Uterus (tissue), 2 donors: ENCODE results near the gene CLMN.

Source experiments
- POLR2A ChIP-seq, 2 donors: fragments of 450-650 bp; IDR thresholded peaks; one replicate each; pipeline ENCODE4 v1.6.1; 2016; ENCODE audit warnings: antibody characterized with exemption in 2 of 2, mild to moderate bottlenecking in 1 of 2, moderate library complexity in 1 of 2
- TF ChIP-seq, protein P1 (sequence below), 4 experiments: fragments of 200-600 bp in 2 of 4; fragments of 450-650 bp in 2 of 4; sonication (generic) in 2 of 4; IDR thresholded peaks; one replicate each; pipeline ENCODE4 v1.5.1; 2016 to 2019; ENCODE audit warnings: antibody characterized with exemption in 4 of 4, mild to moderate bottlenecking in 2 of 4, moderate library complexity in 1 of 4

DNA sequence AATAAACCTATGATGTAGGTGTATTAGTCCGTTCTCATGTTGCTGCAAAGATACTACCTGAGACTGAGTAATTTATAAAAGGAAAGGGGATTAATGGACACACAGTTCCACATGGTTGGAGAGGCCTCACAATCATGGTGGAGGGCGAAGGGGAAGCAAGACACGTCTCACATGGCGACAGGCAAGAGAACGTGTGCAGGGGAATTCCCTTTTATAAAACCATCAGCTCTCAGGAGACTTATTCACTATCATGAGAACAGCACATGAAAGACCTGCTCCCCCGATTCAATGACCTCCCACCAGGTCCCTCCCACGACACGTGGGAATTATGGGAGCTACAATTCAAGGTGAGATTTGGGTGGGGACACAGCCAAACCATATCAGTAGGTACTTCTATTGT, 103.7 kb downstream of the CLMN start:
- TF ChIP-seq POLR2A (IDR thresholded peaks at IDR 0.05): no peak
- TF ChIP-seq, protein P1, sequence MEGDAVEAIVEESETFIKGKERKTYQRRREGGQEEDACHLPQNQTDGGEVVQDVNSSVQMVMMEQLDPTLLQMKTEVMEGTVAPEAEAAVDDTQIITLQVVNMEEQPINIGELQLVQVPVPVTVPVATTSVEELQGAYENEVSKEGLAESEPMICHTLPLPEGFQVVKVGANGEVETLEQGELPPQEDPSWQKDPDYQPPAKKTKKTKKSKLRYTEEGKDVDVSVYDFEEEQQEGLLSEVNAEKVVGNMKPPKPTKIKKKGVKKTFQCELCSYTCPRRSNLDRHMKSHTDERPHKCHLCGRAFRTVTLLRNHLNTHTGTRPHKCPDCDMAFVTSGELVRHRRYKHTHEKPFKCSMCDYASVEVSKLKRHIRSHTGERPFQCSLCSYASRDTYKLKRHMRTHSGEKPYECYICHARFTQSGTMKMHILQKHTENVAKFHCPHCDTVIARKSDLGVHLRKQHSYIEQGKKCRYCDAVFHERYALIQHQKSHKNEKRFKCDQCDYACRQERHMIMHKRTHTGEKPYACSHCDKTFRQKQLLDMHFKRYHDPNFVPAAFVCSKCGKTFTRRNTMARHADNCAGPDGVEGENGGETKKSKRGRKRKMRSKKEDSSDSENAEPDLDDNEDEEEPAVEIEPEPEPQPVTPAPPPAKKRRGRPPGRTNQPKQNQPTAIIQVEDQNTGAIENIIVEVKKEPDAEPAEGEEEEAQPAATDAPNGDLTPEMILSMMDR (IDR thresholded peaks at IDR 0.05): no peak
